ENCODE data around the gene KCNJ18.
"Not testable (repeated sequence)": the region's sequence is repeated elsewhere in the genome, so short reads cannot be mapped to it uniquely, and the experiment has no call there.

The KCNJ18 gene

GRCh38 chr17:21737015-21737580, 44.8 kb downstream of the KCNJ18 start:
- not testable (repeated sequence) for DNase-seq

GRCh38 chr17:21738241-21738640, 45.9 kb downstream of the KCNJ18 start:
- DNase-seq: not testable (repeated sequence)

- not testable (repeated sequence) for DNase-seq
Observed at GRCh38 chr17:21738877-21739474, 46.7 kb downstream of the KCNJ18 start.

GRCh38 chr17:21739485-21739884, 47.2 kb downstream of the KCNJ18 start:
- DNase-seq: not testable (repeated sequence)

- not testable (repeated sequence) for DNase-seq
Observed at GRCh38 chr17:21740836-21741235, 48.5 kb downstream of the KCNJ18 start.

GRCh38 chr17:21741520-21741919, 49.2 kb downstream of the KCNJ18 start:
- not testable (repeated sequence) for DNase-seq

GRCh38 chr17:21742326-21742725, 50.0 kb downstream of the KCNJ18 start:
- DNase-seq: no peak

GRCh38 chr17:21744151-21744550, 51.8 kb downstream of the KCNJ18 start:
- DNase-seq: not testable (repeated sequence)

- not testable (repeated sequence) for DNase-seq
Observed at GRCh38 chr17:21744621-21745020, 52.3 kb downstream of the KCNJ18 start.

- not testable (repeated sequence) for DNase-seq
Observed at GRCh38 chr17:21745385-21746054, 53.2 kb downstream of the KCNJ18 start.

GRCh38 chr17:21746415-21746814, 54.1 kb downstream of the KCNJ18 start:
- not testable (repeated sequence) for DNase-seq

GRCh38 chr17:21747195-21747915, 55.0 kb downstream of the KCNJ18 start:
- not testable (repeated sequence) for DNase-seq

- not testable (repeated sequence) for DNase-seq
Observed at GRCh38 chr17:21748686-21749085, 56.4 kb downstream of the KCNJ18 start.

- DNase-seq: not testable (repeated sequence)
Observed at GRCh38 chr17:21749696-21750531, 57.6 kb downstream of the KCNJ18 start.

- DNase-seq: not testable (repeated sequence)
Observed at GRCh38 chr17:21751111-21751510, 58.8 kb downstream of the KCNJ18 start.
